SK-N-SH (cell line): Measurements from ENCODE around the gene CCNG2. TPM values are rescaled to one million over a fixed set of nuclear protein-coding genes. Genes with fewer than 3 reads are reported as not detected.
A peak's percentile ranks its signal among the peaks of the same experiment; 100 is the strongest.

Source experiments
- CTCF ChIA-PET: fragments of 300-600, 350-600 bp; formaldehyde crosslinking; extraction: SDS; loops from one replicate; lab custom pipeline; 2021; lab: Yijun Ruan, JAX
- POLR2A ChIA-PET: fragments of 350-600 bp; sonication (Branson Sonifier 250); formaldehyde crosslinking; extraction: SDS; loops from one replicate; lab custom pipeline; 2020; ENCODE audit warnings: antibody characterized with exemption, inconsistent platforms; lab: Yijun Ruan, JAX
- DNase-seq: peaks from one replicate; pipeline ENCODE4 v3.0.0; 2012
- H2AFZ ChIP-seq: fragments of 200-600 bp; sonication (generic); 2 replicates; pipeline ENCODE4 v1.8.1; 2016; ENCODE audit warnings: antibody characterized with exemption, mild to moderate bottlenecking, low read depth
- H3F3A ChIP-seq: fragments of 200-600 bp; sonication (generic); replicated peaks from 2 replicates; pipeline ENCODE3; 2016; ENCODE audit warnings: antibody characterized with exemption, mild to moderate bottlenecking; ENCODE audit not compliant: insufficient read depth
- H3K27ac ChIP-seq, 2 experiments: fragments of 200-500 bp in 1 of 2; fragments of 200-600 bp in 1 of 2; sonication (Bioruptor generic) in 1 of 2; sonication (generic), shearing (Covaris generic) in 1 of 2; 2 replicates each; pipeline versions ENCODE4 v1.5.1 to v1.6.1; 2014 to 2016; ENCODE audit warnings: low read depth in 2 of 2, inconsistent platforms in 1 of 2, low read length in 1 of 2, mild to moderate bottlenecking in 1 of 2, mixed read lengths in 1 of 2
- H3K27me3 ChIP-seq: fragments of 200-600 bp; sonication (generic), shearing (Covaris generic); 2 replicates; pipeline ENCODE4 v1.6.1; 2016; ENCODE audit warnings: mixed run types; ENCODE audit not compliant: insufficient read depth
- H3K36me3 ChIP-seq, 2 experiments: fragments of 200-500 bp in 1 of 2; fragments of 200-600 bp in 1 of 2; sonication (Bioruptor generic) in 1 of 2; sonication (generic) in 1 of 2; replicated peaks in 1 of 2; 2 replicates each; pipeline versions ENCODE3 to v1.5.1; 2014 to 2016; ENCODE audit warnings: low read length in 1 of 2, mild to moderate bottlenecking in 1 of 2; ENCODE audit not compliant: insufficient read depth in 2 of 2, control insufficient read depth in 1 of 2
- H3K4me1 ChIP-seq, 2 experiments: fragments of 200-500 bp in 1 of 2; fragments of 200-600 bp in 1 of 2; sonication (Bioruptor generic) in 1 of 2; sonication (generic), shearing (Covaris generic) in 1 of 2; 2 replicates each; pipeline versions ENCODE4 v1.5.1 to v1.6.1; 2014 to 2016; ENCODE audit warnings: low read depth in 1 of 2, low read length in 1 of 2, mixed run types in 1 of 2; ENCODE audit not compliant: insufficient read depth in 2 of 2, control insufficient read depth in 1 of 2
- H3K4me2 ChIP-seq: fragments of 200-600 bp; sonication (generic), shearing (Covaris generic); 2 replicates; pipeline ENCODE4 v1.6.1; 2017; ENCODE audit warnings: mixed run types
- H3K4me3 ChIP-seq, 2 experiments: fragments of 200-500 bp in 1 of 2; fragments of 200-600 bp in 1 of 2; sonication (Bioruptor generic) in 1 of 2; sonication (generic), shearing (Covaris generic) in 1 of 2; 2 replicates each; pipeline versions ENCODE4 v1.5.1 to v1.8.1; 2014 to 2016; ENCODE audit warnings: low read depth in 2 of 2, inconsistent platforms in 1 of 2, low read length in 1 of 2, mild to moderate bottlenecking in 1 of 2, mixed read lengths in 1 of 2, moderate library complexity in 1 of 2
- H3K79me2 ChIP-seq: fragments of 200-600 bp; sonication (generic); 2 replicates; pipeline ENCODE4 v1.8.1; 2017; ENCODE audit warnings: mild to moderate bottlenecking; ENCODE audit not compliant: insufficient read depth
- H3K9ac ChIP-seq: fragments of 200-600 bp; sonication (generic); 2 replicates; pipeline ENCODE4 v1.6.1; 2017; ENCODE audit warnings: mixed run types
- H3K9me2 ChIP-seq: fragments of 200-600 bp; sonication (generic); 2 replicates; pipeline ENCODE4 v1.6.1; 2017; ENCODE audit warnings: mixed run types
- H3K9me3 ChIP-seq: fragments of 200-600 bp; sonication (generic); 2 replicates; pipeline ENCODE4 v1.6.1; 2017; ENCODE audit warnings: mixed run types, mild to moderate bottlenecking, moderate library complexity
- H4K20me1 ChIP-seq: fragments of 200-600 bp; sonication (generic); 2 replicates; pipeline ENCODE4 v1.6.1; 2017; ENCODE audit warnings: mild to moderate bottlenecking, mixed run types; ENCODE audit not compliant: insufficient read depth
- EP300 ChIP-seq, 2 experiments: IDR thresholded peaks; 2 replicates each; pipeline versions ENCODE4 v1.4.0 to v1.6.1; 2012; ENCODE audit warnings: borderline replicate concordance in 1 of 2, low read depth in 1 of 2, low read length in 1 of 2
- FOSL2 ChIP-seq: IDR thresholded peaks from 2 replicates; pipeline ENCODE4 v1.4.0; 2012; ENCODE audit warnings: low read depth, mild to moderate bottlenecking, moderate library complexity, borderline replicate concordance
- GABPA ChIP-seq: IDR thresholded peaks from 2 replicates; pipeline ENCODE4 v1.4.0; 2012; ENCODE audit warnings: low read depth, mild to moderate bottlenecking
- NFIC ChIP-seq: IDR thresholded peaks from 2 replicates; pipeline ENCODE4 v1.4.0; 2012; ENCODE audit warnings: borderline replicate concordance
- RAD21 ChIP-seq: IDR thresholded peaks from 2 replicates; pipeline ENCODE4 v1.6.1; 2012; ENCODE audit warnings: mild to moderate bottlenecking, low read length
- RFX5 ChIP-seq: IDR thresholded peaks from 2 replicates; pipeline ENCODE4 v1.6.1; 2012; ENCODE audit warnings: mild to moderate bottlenecking, improper control_type of control experiment, low read length
- RXRA ChIP-seq: IDR thresholded peaks from 2 replicates; pipeline ENCODE4 v1.4.0; 2012; ENCODE audit warnings: low read depth, mild to moderate bottlenecking, borderline replicate concordance
- TAF1 ChIP-seq: IDR thresholded peaks from 2 replicates; pipeline ENCODE4 v1.6.1; 2012; ENCODE audit warnings: low read depth, mild to moderate bottlenecking, low read length, moderate library complexity, borderline replicate concordance
- TEAD4 ChIP-seq: IDR thresholded peaks from 2 replicates; pipeline ENCODE4 v1.4.0; 2012; ENCODE audit warnings: mild to moderate bottlenecking, borderline replicate concordance; ENCODE audit not compliant: insufficient read depth
- YY1 ChIP-seq: IDR thresholded peaks from 2 replicates; pipeline ENCODE4 v1.4.0; 2012; ENCODE audit warnings: low read depth, mild to moderate bottlenecking
- WGBS: methylation state at CpG from one replicate; pipeline ENCODE4 v1.1.6; 2017; ENCODE audit warnings: low lambda C conversion rate; 5-methylcytosine and 5-hydroxymethylcytosine counted together
- polyA plus RNA-seq, 3 experiments: library from polyadenylated mRNA; depleted of rRNA; stranded (reverse); fragments of >200 nt; gene quantifications; 2 replicates each; pipeline ENCODE4 v1.2.3, GENCODE V29; 2012
- TF ChIP-seq, protein P1 (sequence below): IDR thresholded peaks from 2 replicates; pipeline ENCODE4; 2012
- TF ChIP-seq, protein P2 (sequence below): IDR thresholded peaks from 2 replicates; pipeline ENCODE4 v1.6.1; 2012; ENCODE audit warnings: mild to moderate bottlenecking, low read depth, low read length, moderate library complexity
- TF ChIP-seq, protein P3 (sequence below): fragments of 150-350 bp; IDR thresholded peaks from 2 replicates; pipeline ENCODE4 v1.6.1; 2016; ENCODE audit warnings: mild to moderate bottlenecking, low read depth, low read length
- TF ChIP-seq, protein P4 (sequence below): fragments of 150-350 bp; IDR thresholded peaks from 2 replicates; pipeline ENCODE4 v1.6.1; 2017; ENCODE audit warnings: antibody characterized with exemption, low read length, low read depth, borderline replicate concordance

The CCNG2 gene
- polyA plus RNA-seq, 1 of the 3 experiments (the other 2 are of a cell fraction) = 8.9 TPM

DNA sequence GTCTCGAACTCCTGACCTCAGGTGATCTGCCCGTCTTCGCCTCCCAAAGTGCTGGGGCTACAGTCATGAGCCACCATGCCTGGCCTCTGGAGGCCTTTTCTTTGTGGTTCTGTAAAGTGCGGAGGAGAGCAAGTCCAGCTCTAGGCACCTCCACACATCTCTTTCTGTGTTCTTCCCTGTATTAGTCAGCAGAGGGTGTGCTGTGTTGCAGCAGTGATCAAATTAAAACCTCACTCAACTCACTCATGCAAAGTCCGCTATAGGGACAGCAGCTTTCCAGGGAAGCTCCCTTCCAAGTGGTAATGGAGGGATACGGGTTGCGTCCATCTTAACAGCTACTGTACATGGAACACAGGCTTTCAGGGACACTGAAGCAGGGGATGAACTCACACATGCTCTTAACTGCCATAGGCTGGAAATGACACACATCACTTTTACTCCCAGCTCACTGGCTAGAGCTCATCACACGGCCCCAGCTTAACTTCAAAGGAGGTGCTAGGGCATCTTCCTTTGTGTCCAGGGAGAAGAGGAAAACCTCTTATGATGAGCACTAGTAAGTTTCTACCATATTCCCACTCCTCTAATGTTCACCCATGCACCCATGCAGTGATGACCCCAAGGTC lies 36.0 kb upstream of the CCNG2 start:
- Histone ChIP-seq H2AFZ (no peak overlapping the region), H3K79me2 (no peaks in the 10 kb centered on the region), H3K4me3 (no peak overlapping the region), H3K27ac (no peak overlapping the region), H3K9me2 (no peaks in the 10 kb centered on the region), H3K4me2 (no peak overlapping the region), H3K27me3 (no peaks in the 10 kb centered on the region; the same call in 1 of the 2 replicates), H3K36me3 (no peaks in the 10 kb centered on the region), H3F3A (no peaks in the 10 kb centered on the region), H3K4me1 (no peaks in the 10 kb centered on the region), H3K9ac (no peak overlapping the region), H4K20me1 (no peaks in the 10 kb centered on the region), H3K9me3 (no peaks in the 10 kb centered on the region)
- DNase-seq = no peak
- no peak for TF ChIP-seq NFIC
- TF ChIP-seq FOSL2 = no peak
- no peak for TF ChIP-seq YY1
- no peak for TF ChIP-seq GABPA
- 0 out of 2 replicates have a peak, but pooled peaks have one; percentile 7 for TF ChIP-seq RAD21
- no peak for TF ChIP-seq RFX5
- TF ChIP-seq, protein P1, sequence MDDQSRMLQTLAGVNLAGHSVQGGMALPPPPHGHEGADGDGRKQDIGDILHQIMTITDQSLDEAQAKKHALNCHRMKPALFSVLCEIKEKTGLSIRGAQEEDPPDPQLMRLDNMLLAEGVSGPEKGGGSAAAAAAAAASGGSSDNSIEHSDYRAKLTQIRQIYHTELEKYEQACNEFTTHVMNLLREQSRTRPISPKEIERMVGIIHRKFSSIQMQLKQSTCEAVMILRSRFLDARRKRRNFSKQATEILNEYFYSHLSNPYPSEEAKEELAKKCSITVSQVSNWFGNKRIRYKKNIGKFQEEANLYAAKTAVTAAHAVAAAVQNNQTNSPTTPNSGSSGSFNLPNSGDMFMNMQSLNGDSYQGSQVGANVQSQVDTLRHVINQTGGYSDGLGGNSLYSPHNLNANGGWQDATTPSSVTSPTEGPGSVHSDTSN = no peak
- no peak for TF ChIP-seq TAF1
- CTCF ChIA-PET = interaction anchor here (1.4 kb wide), 1 partner anchor 25 kb away, joined by 4 read pairs; no protein-coding TSS in a partner anchor
- POLR2A ChIA-PET = no interaction called here
- 65% methylated on average over 7 of the region's 8 CpGs for WGBS

DNA sequence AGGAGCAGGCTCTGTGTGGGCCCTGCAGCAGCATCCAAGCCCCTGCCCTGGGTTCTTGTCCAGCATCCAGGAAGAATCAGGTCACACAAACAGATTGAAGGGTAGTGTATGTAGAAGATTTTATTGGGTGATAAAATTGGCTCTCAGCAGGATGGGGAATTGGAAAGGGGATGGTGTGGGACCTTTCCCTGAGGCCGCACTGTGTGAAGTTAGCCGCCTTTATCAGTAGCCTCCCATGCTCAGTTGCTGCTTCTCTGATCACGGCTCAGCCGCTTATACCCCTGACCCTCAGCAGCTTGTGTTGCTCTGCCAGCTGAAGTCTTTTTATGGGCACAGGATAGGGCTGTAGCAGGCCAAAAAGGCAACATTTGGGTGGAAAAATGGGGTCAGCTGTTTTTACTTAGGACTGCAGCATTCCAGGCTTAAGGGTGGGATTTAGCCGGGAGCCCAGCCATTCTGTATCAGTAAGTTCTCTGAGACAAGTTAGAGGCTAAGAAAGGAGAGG lies 35.2 kb upstream of the CCNG2 start:
- Histone ChIP-seq H3K27ac (no peak overlapping the region), H3F3A (no peaks in the 10 kb centered on the region), H3K9me3 (no peaks in the 10 kb centered on the region), H2AFZ (no peak overlapping the region), H3K27me3 (no peaks in the 10 kb centered on the region; the same call in 1 of the 2 replicates), H3K4me1 (no peaks in the 10 kb centered on the region), H3K9me2 (no peaks in the 10 kb centered on the region), H3K36me3 (no peaks in the 10 kb centered on the region), H3K4me3 (no peak overlapping the region), H3K4me2 (no peak overlapping the region), H4K20me1 (no peaks in the 10 kb centered on the region), H3K9ac (no peak overlapping the region), H3K79me2 (no peaks in the 10 kb centered on the region)
- TF ChIP-seq, protein P2, sequence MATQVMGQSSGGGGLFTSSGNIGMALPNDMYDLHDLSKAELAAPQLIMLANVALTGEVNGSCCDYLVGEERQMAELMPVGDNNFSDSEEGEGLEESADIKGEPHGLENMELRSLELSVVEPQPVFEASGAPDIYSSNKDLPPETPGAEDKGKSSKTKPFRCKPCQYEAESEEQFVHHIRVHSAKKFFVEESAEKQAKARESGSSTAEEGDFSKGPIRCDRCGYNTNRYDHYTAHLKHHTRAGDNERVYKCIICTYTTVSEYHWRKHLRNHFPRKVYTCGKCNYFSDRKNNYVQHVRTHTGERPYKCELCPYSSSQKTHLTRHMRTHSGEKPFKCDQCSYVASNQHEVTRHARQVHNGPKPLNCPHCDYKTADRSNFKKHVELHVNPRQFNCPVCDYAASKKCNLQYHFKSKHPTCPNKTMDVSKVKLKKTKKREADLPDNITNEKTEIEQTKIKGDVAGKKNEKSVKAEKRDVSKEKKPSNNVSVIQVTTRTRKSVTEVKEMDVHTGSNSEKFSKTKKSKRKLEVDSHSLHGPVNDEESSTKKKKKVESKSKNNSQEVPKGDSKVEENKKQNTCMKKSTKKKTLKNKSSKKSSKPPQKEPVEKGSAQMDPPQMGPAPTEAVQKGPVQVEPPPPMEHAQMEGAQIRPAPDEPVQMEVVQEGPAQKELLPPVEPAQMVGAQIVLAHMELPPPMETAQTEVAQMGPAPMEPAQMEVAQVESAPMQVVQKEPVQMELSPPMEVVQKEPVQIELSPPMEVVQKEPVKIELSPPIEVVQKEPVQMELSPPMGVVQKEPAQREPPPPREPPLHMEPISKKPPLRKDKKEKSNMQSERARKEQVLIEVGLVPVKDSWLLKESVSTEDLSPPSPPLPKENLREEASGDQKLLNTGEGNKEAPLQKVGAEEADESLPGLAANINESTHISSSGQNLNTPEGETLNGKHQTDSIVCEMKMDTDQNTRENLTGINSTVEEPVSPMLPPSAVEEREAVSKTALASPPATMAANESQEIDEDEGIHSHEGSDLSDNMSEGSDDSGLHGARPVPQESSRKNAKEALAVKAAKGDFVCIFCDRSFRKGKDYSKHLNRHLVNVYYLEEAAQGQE = no peak
- TF ChIP-seq, protein P3, sequence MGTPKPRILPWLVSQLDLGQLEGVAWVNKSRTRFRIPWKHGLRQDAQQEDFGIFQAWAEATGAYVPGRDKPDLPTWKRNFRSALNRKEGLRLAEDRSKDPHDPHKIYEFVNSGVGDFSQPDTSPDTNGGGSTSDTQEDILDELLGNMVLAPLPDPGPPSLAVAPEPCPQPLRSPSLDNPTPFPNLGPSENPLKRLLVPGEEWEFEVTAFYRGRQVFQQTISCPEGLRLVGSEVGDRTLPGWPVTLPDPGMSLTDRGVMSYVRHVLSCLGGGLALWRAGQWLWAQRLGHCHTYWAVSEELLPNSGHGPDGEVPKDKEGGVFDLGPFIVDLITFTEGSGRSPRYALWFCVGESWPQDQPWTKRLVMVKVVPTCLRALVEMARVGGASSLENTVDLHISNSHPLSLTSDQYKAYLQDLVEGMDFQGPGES = no peak
- no peak for TF ChIP-seq EP300 (IDR thresholded peaks at IDR 0.05; ENCODE audit: borderline replicate concordance in 1 of 2, low read depth in 1 of 2, low read length in 1 of 2)
- no peak for TF ChIP-seq TEAD4
- TF ChIP-seq, protein P4, sequence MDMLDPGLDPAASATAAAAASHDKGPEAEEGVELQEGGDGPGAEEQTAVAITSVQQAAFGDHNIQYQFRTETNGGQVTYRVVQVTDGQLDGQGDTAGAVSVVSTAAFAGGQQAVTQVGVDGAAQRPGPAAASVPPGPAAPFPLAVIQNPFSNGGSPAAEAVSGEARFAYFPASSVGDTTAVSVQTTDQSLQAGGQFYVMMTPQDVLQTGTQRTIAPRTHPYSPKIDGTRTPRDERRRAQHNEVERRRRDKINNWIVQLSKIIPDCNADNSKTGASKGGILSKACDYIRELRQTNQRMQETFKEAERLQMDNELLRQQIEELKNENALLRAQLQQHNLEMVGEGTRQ = no peak
- no peak for TF ChIP-seq GABPA
- TF ChIP-seq RXRA = no peak
- ChIA-PET POLR2A (no interaction called here), CTCF (interaction anchor here (1.0 to 1.4 kb wide), 2 partner anchors 12 to 26 kb away, joined by 3 to 4 read pairs; no protein-coding TSS in a partner anchor)
- 86% methylated on average over 5 of the region's 5 CpGs for WGBS
- DNase-seq = no peak
